ENCODE measurements around the gene GC. TPM values are rescaled to one million over a fixed set of nuclear protein-coding genes. Genes with fewer than 3 reads are reported as not detected.

Gene GC
- total and polyA plus RNA-seq, 2 of the 8 experiments (the other 6 are each of a cell fraction or from before 2014, with no cell fraction given), result 0.09 to 0.34 TPM

- no peak overlapping the region for H2BK20ac ChIP-seq (ENCODE audit: low read length)
- no peak for DNase-seq (ENCODE audit: low read depth in 1 of 2, low spot score in 2 of 2)
- H3K4ac ChIP-seq (replicated peaks; ENCODE audit: insufficient read length, low read depth, low read length), result no peak overlapping the region
- H3K18ac ChIP-seq (ENCODE audit: extremely low read depth, low read length), result no peak overlapping the region
- ChIA-PET POLR2A (ENCODE audit: partially characterized antibody) (no interaction called here), CTCF (ENCODE audit: partially characterized antibody) (interaction anchor here (0.6 to 3.6 kb wide), 20 partner anchors 10 to 574 kb away, joined by 3 to 21 read pairs (median 4); no protein-coding TSS in a partner anchor)
- no peak overlapping the region for H4K5ac ChIP-seq (ENCODE audit: insufficient read length, low read depth, low read length)
- H3K9ac ChIP-seq (replicated peaks in 1 of 4; ENCODE audit: extremely low read depth in 1 of 4, low read depth in 3 of 4, low read length in 3 of 4), result no peak overlapping the region
- no peaks in the 10 kb centered on the region for H3K79me2 ChIP-seq (ENCODE audit: control insufficient read depth in 1 of 2, insufficient read depth in 2 of 2, low read length in 2 of 2)
- no peak overlapping the region for H2BK5ac ChIP-seq (ENCODE audit: low read depth, low read length)
- H2BK120ac ChIP-seq (replicated peaks; ENCODE audit: low read depth, low read length), result no peak overlapping the region
- H2AFZ ChIP-seq (ENCODE audit: low read length), result no peak overlapping the region
- H2BK15ac ChIP-seq (ENCODE audit: low read length), result no peak overlapping the region
- no peak overlapping the region for H3K14ac ChIP-seq (ENCODE audit: insufficient read length)
- H4K20me1 ChIP-seq (replicated peaks in 1 of 2; ENCODE audit: control insufficient read depth in 1 of 2, insufficient read depth in 2 of 2, low read length in 2 of 2), result no peaks in the 10 kb centered on the region
- H3K56ac ChIP-seq (replicated peaks; ENCODE audit: insufficient read length, low read depth, low read length), result no peak overlapping the region
- no peak overlapping the region for H4K8ac ChIP-seq (ENCODE audit: extremely low read depth, insufficient read depth, low read length)
- H3K9me3 ChIP-seq (ENCODE audit: insufficient read depth in 2 of 2, low read depth in 1 of 2, low read length in 1 of 2), result no peaks in the 10 kb centered on the region
- H3K36me3 ChIP-seq (ENCODE audit: control insufficient read depth in 2 of 4, insufficient read depth in 4 of 4, low read length in 3 of 4), result no peaks in the 10 kb centered on the region
- no peak overlapping the region for H3K4me2 ChIP-seq (ENCODE audit: insufficient read depth in 1 of 2, low read depth in 2 of 2, low read length in 2 of 2)
- no peak overlapping the region for H3K4me3 ChIP-seq (ENCODE audit: extremely low read depth in 1 of 4, insufficient read depth in 2 of 4, low read depth in 3 of 4, low read length in 4 of 4)
- TF ChIP-seq ASH2L (IDR thresholded peaks at IDR 0.05; ENCODE audit: low read length), result no peak
- no peak for TF ChIP-seq E2F6 (IDR thresholded peaks at IDR 0.05)
- TF ChIP-seq KDM5A (IDR thresholded peaks at IDR 0.05; ENCODE audit: low read length), result no peak
- TF ChIP-seq SP4 (IDR thresholded peaks at IDR 0.05; ENCODE audit: low read length), result no peak
- TF ChIP-seq NANOG (IDR thresholded peaks at IDR 0.05; ENCODE audit: insufficient read depth, low read depth, low read length, poor library complexity, severe bottlenecking), result no peak
- TF ChIP-seq KDM4A (IDR thresholded peaks at IDR 0.05; ENCODE audit: low read depth, low read length, severe bottlenecking), result no peak
- no peak for TF ChIP-seq MAX (IDR thresholded peaks at IDR 0.05)
- no peak for TF ChIP-seq TEAD4 (IDR thresholded peaks at IDR 0.05; ENCODE audit: low read depth, low read length)
- TF ChIP-seq TCF12 (IDR thresholded peaks at IDR 0.05; ENCODE audit: low read depth, low read length), result no peak
- H3K23ac ChIP-seq (ENCODE audit: insufficient read length), result no peak overlapping the region
- no peak overlapping the region for H4K91ac ChIP-seq (replicated peaks; ENCODE audit: insufficient read length, low read length)
- no peaks in the 10 kb centered on the region for H3K4me1 ChIP-seq (replicated peaks in 1 of 4; ENCODE audit: control insufficient read depth in 3 of 4, insufficient read depth in 4 of 4, low read length in 3 of 4)
- H3K27me3 ChIP-seq (replicated peaks in 1 of 4; ENCODE audit: control insufficient read depth in 3 of 4, extremely low read depth in 1 of 4, insufficient read depth in 3 of 4, low read length in 3 of 4), result no peaks in the 10 kb centered on the region
- H2AK5ac ChIP-seq (ENCODE audit: low read depth, low read length), result no peak overlapping the region
- FAIRE-seq, result no peak
- no peaks in the 10 kb centered on the region for H3K79me1 ChIP-seq (ENCODE audit: low read depth, low read length)
- WGBS, 2 experiments (ENCODE audit: extremely low coverage in 1 of 2, insufficient coverage in 1 of 2, insufficient read length in 1 of 2, insufficient replicate concordance in 2 of 2, low coverage in 1 of 2, low lambda C conversion rate in 2 of 2, missing lambda C conversion rate in 1 of 2), result 83% methylated on average over 3 of the region's 3 CpGs; no CpG with 5 or more reads in 1 of the 2 experiments
- H3K27ac ChIP-seq (ENCODE audit: low read depth, low read length), result no peak overlapping the region
- no peak overlapping the region for H2BK12ac ChIP-seq (ENCODE audit: low read depth, low read length)
- H3K23me2 ChIP-seq (ENCODE audit: low read depth, low read length), result no peaks in the 10 kb centered on the region
Observed at GRCh38 chr4:71711985-71712348, 71.9 kb downstream of the GC start.

All from H1 (cell line).